GM21825 (cell line): ENCODE data around the gene OSBPL10.

Source experiments
- ATAC-seq: cut with Tn5 transposase; IDR thresholded peaks from one replicate; pipeline ENCODE4 v1.9.1; 2021; ENCODE audit warnings: mild to moderate bottlenecking, moderate library complexity; ENCODE audit not compliant: unreplicated experiment

Gene OSBPL10

DNA sequence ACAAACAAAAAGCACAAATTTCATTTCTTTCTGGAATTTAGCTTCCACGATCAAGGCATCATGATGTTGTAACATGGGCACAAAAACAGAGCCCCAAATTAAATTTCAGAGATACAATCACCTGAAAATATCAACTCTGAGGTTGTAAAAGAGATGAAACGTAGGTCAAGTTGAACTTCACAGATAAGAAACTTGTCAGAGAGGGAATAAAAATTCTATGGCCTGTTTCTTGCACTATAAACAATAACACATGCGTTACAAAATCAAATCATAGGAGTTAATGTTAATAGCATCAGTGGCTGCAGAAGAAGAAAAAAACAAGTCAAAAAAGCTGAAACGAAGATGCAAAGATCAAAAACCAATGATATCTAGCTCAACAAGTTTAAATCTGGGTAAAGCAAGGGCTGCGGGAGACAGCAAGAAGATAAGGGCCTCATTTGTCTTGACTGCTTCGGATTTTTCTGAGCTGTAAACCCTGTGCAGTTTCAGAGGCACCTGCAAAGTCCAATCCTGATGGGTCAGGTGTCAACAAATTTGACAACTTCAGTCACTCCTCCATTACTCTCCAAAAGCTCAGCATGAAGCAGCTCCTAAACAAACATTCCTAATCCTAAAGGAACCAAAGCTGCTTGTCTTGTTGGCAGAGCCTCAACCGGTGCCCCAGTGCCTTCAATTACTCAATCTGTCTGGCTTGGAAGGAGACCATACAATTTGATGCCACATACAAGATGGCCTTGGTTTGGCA is 228.6 kb downstream of the OSBPL10 start:
- no peak for ATAC-seq

DNA sequence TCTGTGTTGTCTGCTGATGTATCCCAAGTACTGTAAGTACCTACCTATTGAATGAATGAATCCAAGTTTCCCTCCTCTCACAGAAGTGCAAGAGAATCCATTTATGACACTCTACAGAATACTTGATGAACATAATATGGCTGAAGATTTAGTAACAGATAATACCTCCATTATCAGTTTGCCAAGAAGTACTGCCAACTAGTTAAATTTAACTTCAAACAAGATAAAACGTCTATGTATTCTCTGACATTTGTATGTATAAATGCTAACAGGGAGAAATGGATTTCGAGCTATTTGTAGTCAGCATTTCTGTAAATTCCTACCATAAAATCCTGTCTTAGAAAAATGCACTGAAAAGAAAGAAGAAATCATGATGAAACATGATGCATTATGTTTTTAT is 230.7 kb downstream of the OSBPL10 start:
- no peak for ATAC-seq

DNA sequence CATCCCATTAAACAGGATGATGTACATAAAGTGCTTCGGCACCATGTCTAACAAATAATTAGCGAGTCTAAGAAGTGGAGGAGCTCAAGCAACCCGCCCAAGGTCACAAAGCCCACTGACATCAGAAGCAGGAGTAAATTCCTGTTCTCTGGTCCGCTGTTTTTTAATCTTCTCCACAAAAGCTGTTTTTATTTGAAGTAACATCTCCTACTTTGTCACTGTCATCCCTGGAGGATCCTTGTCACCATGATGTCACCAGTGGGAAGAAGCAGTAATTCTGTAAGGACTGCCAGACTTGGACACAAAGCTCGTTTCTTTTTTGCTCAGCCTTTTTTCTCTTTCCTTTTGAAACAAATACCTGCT is 232.1 kb downstream of the OSBPL10 start:
- ATAC-seq: no peak

DNA sequence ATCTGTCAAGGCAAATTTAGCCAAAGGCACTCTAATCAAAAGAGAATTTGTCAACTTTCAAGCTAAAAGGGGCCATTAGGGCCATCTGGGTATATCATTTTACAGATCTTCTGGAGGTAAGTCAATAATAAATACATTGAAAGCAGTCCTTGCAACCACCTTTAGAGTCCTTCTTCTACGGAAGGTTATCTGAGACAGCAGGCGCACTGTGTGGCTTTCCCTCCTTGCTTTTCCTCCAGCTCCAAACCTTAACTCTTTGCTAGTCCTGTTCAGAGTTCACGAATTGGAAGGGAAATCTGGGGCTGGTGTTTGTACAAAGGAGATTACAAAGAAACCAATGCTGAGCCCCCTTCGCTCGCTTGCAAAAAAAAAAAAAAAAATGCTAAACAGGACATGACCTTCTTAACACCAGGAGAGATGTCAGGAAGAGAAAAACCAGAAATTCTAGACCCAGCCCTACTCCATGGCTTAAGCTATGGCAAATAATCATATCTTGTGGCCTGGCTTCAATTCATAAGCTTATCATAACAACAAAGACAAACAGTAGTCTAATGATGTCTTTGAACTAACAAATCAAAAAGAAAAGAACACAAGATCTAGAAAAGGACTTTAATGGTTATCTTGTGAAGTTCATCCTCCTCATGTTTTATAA is 232.7 kb downstream of the OSBPL10 start:
- no peak for ATAC-seq

DNA sequence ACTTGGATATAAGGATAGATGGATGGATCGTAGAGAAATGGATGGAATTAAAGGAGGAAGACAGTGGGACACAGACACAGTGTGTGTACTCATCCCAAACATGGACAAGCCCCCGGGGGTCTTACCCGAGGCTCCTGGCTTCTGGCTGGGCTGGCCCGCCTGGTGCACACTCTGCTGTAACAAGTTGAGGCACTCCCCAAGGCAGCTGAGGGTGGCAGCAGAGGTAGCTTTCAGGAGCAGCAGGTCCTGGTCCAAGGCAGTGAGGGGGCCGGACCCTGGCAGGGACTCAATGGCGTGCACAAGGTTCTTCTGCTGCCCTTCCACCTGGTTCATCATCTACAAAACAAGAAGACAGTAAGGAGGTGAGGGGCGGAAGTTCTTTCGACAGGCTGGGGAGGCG is 233.3 kb downstream of the OSBPL10 start:
- no peak for ATAC-seq

DNA sequence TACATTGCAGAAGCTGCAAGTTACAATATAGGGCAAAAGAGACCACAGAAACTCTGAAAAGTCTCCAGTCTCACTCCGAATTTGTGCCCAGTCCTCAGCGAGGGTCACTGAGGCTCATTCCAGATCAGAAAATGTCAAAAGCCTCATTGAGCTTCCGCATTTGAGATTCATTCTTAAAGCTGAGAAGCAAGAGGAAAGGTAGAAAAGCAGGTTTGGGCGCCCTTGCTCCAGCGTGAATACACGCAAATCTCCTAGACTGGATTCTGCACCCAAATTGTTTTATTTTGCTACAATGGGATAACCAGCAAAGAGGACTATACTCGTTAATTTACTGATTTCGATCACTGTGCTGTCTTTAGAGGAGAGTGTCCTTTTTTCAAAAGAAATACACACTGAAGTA is 236.1 kb downstream of the OSBPL10 start:
- no peak for ATAC-seq

DNA sequence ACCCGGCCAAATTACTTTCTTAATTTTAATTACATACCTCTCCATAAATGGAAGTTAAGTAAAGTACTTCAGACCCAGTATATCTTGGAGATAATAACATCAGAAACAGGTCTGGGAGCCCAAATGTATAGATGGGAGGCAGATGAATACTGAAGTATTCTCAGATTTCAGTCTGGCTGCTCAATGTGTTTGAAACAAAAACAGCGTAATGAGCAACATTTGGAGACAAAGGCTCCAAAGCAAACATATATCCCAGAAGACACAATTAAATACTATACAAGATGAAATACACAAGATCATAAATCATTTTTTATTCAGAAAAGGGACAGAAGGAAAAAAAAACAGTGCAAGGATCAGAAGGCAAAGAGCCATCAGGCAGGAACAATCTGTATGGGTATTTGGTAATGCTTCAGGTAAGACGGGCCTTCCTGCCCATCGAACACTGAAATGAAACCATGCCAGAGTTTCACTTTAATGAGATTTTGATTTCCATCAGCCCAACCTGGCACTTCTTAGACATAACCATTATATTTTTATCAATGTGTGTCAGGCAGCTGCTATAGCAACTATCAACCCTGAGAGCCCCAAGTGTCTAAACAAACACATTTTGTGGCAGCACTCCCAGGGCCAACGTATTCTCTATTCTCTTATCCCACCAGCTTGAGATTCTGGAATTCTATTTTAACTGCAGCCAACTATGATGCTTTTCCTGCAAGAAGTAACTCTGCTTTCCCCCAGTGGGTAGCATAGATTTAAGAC is 237.6 kb downstream of the OSBPL10 start:
- no peak for ATAC-seq

DNA sequence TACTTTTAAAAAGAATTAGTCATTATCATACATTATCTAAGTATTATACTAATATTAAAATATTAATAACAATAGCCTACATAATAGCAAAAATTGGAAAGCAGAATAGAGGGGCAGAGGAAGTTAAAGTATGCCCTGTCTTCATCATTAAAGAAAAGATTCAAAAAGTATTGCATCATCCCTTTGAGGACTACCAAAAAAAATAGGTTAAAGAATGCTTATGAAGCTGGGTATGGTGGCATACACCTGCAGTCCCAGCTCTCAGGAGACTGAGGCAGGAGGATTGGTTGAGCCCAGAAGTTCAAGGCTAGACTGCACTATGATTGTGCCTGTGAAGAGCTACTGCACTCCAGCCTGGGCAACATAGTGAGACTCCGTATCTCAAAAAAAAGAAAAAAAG is 240.7 kb downstream of the OSBPL10 start:
- no peak for ATAC-seq

DNA sequence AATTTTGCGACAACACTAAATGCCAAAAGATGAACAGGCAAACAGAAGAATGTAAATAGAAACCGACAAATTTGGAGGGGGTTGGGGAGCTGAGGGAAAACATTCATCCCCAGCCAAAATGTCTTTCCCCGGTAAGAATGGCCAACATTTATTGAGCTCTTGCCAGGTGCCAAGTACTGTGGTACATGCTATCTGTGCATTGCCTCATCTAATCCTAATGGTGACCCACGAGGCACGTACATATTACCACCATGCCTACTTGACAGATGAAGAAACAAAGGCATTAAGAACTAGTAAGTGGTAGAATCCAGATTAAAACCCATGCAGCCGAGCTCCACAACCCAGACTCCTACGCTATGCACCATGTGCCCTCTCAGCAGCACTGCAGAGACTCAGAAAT is 242.7 kb downstream of the OSBPL10 start:
- no peak for ATAC-seq

DNA sequence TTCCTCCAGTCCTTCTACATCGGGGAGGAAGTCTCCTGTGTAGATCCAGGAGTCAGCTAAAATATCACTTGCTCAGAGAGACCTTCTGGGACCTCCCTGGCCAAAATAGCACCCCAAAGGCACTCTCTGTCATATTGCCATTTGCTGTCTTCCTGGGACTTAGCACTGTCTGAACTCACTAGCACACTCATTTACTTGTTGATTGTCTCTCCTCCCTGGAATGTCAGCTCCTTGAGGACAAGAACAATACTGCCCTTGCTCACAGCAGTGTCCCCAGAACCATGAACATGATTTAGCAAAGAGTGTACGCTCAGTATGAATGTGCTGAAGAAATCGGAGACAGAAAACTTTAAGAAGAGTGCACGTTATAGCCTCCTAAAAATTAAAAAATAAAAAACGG is 245.4 kb downstream of the OSBPL10 start:
- ATAC-seq: no peak

DNA sequence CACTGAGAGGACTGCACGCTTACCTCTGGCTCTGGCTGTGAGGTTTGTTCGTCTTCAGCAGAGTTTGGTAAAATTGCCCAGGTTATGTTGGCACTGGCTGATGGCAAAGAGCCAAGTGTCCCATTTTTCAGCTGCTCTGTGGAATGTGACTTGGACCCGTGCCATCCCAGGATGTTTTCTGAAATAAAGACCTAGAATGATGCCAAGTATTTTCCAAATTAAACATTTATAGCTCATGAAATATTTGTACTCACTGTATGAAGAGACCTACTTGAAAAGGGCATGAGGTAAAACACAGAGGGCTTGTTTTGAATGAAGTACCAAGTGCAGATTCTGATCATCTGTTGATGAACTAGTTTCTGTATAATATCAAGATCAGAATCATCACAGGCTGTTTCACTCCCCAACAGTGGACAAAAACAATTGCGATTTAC is 247.8 kb downstream of the OSBPL10 start:
- ATAC-seq: no peak

DNA sequence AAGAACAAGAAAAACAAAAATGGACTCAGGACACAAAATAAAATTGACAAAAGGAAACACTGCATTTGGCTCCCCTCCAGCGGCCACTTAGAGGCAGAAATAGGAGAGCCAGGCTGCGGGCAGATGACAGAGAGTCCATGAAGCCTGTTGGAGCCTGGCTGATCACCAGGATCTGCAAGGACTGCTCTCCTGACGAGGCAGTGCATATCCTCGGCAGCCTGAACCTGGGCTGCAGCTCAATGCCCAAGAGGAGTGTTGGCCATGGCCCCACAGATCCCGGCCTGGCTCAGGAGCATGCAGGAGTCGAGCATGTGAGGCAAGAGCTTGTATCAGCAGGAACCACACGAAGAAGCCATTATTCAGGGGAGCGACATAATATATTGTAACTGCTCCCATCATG is 248.5 kb downstream of the OSBPL10 start:
- no peak for ATAC-seq

DNA sequence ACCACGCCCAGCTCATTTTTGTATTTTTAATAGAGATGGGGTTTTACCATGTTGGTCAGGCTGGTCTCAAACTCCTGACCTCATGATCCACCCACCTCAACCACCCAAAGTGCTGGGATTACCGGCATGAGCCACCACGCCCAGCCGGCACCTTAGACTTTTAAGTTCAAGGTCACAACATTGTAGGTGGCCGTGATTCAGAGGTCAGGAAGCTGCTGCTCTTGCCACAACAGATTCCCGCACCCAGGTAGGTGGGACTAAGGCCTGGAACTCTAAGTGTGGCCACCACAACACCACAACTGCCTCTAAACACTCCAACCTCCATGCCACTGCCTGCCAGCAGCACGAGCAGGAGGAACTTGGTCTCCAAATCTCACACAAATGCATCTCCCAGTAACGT is 251.5 kb downstream of the OSBPL10 start:
- no peak for ATAC-seq

DNA sequence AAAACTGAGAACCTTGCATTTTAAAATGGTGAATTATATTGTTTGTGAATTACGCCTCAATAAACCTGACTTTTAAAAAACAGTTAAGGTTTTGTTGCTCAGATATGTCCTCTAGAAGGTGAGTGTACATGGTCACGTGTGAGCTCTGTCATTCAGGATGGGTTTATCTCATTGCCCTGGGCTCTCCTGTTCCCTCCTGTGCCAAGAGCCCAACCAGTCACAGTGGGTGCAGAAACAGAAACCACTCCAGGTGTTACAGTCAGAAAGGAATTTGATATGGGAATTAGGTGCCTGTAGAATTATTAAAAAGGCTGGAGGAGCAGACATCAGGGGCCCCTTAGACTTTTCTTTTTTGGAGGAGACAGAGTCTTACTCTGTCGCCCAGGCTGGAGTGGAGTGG is 252.0 kb downstream of the OSBPL10 start:
- ATAC-seq: no peak

DNA sequence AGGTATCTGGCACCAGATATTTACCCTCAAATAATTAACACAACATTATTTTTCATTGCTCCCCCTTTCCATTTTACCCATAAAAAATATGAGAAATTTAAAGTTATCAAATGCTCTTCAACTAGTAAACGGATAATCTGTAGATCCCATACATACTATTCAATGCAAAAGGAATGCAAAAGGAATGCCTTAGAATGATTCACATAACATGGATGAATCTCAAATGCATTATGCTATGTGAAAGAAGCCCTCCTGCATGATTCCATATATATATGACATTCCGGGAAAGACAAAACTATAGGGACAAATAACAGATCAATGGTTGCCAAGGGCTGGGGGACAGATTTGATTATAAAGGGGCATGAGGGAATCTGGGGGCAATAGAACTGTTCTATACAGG is 252.7 kb downstream of the OSBPL10 start:
- no peak for ATAC-seq

DNA sequence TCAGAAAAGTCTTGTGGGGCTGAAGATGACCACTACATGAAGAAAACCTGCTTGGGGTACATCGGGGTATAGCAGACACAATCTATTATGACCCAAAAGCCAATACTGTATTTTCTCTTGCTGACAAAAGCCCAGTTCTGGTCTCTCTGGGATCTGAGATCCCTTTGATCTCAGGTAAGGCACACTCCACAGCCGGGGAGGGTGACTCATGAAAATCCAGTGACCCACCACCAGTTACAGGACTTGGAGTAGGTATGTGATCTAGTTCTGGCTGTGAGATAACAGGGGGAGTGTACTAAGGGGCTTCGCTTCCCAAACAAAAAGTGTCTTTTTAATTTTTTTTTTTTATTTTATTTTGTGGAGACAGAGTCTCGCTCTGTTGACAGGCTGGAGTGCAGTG is 255.1 kb downstream of the OSBPL10 start:
- no peak for ATAC-seq

DNA sequence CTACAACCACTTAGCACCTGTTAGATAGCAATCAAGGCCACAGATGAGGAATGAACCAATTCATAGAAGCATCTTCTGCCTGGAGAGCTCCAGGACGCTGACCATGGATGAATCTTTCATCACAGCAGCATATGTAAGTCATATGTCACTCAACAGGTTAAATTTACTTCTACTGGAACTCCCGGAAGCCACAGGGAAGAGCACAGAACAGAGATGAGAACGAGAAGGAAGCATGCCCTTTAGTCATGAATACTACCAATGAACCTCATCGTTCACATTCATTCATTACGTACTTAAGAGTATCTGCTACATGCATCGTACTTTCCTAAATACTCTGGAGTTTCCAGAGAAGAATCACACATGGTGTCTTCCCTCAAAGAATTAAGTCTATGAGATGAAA is 255.5 kb downstream of the OSBPL10 start:
- no peak for ATAC-seq

DNA sequence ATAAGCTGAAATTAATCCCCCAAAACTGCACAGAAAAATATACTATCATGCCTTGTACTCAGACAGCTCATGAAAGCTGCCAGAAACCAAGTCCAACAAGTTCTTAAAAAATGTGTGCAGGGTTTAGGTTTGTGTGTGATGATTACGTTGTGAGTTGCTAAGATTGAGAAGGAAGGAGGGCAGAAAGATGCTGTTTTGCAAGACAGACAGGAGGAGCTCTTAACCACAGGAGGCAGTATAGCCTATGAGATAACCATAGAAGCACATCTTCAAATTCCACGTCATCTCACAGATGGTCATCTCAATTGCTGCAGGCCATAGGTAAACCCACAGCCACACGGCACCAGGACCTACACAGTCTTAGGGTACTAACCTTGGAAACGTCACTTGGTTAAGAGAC is 256.4 kb downstream of the OSBPL10 start:
- no peak for ATAC-seq

DNA sequence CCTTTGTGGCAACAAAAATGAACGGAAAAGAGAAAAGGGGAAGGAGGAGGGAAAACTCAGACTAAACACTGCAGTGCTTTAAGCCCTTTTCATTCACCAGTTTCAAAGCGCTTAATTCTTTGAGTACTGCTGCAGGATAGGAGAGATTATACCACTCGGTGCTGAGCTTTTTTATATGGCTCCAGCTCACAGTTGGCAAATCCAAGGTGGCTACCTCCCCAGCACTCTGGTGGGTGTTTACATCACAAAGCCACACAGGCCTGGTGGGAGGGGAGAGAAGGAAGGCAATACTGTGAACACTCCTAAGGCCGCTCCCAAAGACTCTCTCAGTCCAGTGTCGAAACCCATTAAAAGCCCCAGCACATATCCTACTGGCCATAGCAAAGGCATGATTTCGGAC is 256.9 kb downstream of the OSBPL10 start:
- ATAC-seq: no peak

DNA sequence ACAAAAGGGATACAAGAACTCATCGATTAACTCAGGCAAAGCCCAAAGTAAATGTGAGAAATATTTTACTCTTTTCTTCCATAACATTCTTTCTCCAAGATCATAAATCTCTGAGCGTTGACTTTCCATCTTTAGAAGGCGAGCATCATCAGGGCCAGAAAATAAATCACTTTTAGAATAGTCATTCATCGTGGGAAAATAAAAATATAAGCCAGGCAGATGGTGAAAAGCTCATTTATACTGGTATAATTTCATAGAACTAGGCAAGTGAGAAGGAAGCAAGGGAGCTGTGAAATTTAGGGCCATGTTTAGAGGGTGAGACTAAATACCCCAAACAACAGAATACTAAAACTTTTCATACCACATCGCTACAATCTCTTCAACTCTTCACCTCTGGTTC is 257.4 kb downstream of the OSBPL10 start:
- ATAC-seq: no peak

DNA sequence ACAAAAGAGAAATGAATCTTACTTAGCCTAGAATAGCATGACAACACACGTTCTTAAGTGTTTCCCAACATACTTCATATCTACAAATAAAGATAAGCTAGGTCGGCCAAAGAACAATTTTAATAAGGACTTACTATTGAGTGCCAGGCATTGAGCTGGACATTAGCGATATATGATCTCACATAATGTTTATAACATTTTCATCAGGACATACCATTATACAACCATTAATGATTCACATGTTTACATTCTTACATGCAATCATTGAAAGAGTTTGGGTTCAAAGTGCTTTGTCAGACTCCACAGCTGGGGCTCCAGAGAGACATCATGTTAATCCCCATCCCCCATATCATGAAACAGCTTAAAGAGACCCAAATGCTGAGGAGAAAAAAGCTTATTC is 259.4 kb downstream of the OSBPL10 start:
- ATAC-seq: no peak
